Measurements from ENCODE around the gene TSPYL6. TPM values are rescaled to one million over a fixed set of nuclear protein-coding genes. Genes with fewer than 3 reads are reported as not detected.
"Not testable (repeated sequence)": the region's sequence is repeated elsewhere in the genome, so short reads cannot be mapped to it uniquely, and the experiment has no call there.

The TSPYL6 gene
- total RNA-seq, 2 experiments from 2014 or later, result not detected

- H3K27me3 Mint-ChIP-seq, result no peaks in the 10 kb centered on the region
- POLR2A ChIA-PET, result no interaction called here
- H3K4me3 Mint-ChIP-seq, result no peak overlapping the region
- no peak overlapping the region for H3K27ac Mint-ChIP-seq
- no peak for DNase-seq
- H3K36me3 Mint-ChIP-seq, result peaks cover 11% of the 10 kb centered on the region
- H3K9me3 Mint-ChIP-seq, result peaks cover 8% of the 10 kb centered on the region
- peaks cover 1% of the 10 kb centered on the region for H3K4me1 Mint-ChIP-seq
- ATAC-seq (ENCODE audit: low read depth), result no peak
Measured at GRCh38 chr2:54271189-54271588, 15.2 kb upstream of the TSPYL6 start.

- Mint-ChIP-seq H3K27ac (no peak overlapping the region), H3K4me3 (no peak overlapping the region)
- POLR2A ChIA-PET, result no interaction called here
Measured at GRCh38 chr2:54267577-54267976, 11.5 kb upstream of the TSPYL6 start.

GRCh38 chr2:54265081-54265480 is 9.1 kb upstream of the TSPYL6 start:
- H3K9me3 Mint-ChIP-seq, result peaks cover 12% of the 10 kb centered on the region
- H3K27me3 Mint-ChIP-seq; H3K4me3 Mint-ChIP-seq; POLR2A ChIA-PET; H3K27ac Mint-ChIP-seq; H3K36me3 Mint-ChIP-seq; DNase-seq; H3K4me1 Mint-ChIP-seq; ATAC-seq (ENCODE audit: low read depth): not testable (repeated sequence)

More at GRCh38 chr2:54267577-54267976, 11.5 kb upstream of the TSPYL6 start:
- H3K9me3 Mint-ChIP-seq, result peaks cover 15% of the 10 kb centered on the region
- peaks cover 4% of the 10 kb centered on the region for H3K36me3 Mint-ChIP-seq
- H3K4me1 Mint-ChIP-seq, result peaks cover 1% of the 10 kb centered on the region
- no peaks in the 10 kb centered on the region for H3K27me3 Mint-ChIP-seq
- DNase-seq (no peak), ATAC-seq (ENCODE audit: low read depth) (no peak)

- no peak overlapping the region for H3K4me3 Mint-ChIP-seq
- no peaks in the 10 kb centered on the region for H3K27me3 Mint-ChIP-seq
- POLR2A ChIA-PET, result interaction anchor here (0.5 kb wide), 1 partner anchor 668 kb away, joined by 4 read pairs; no protein-coding TSS in a partner anchor
- no peaks in the 10 kb centered on the region for H3K4me1 Mint-ChIP-seq
- no peak overlapping the region for H3K27ac Mint-ChIP-seq
- peaks cover 13% of the 10 kb centered on the region for H3K9me3 Mint-ChIP-seq
- ATAC-seq (ENCODE audit: low read depth) (no peak), DNase-seq (no peak)
- H3K36me3 Mint-ChIP-seq, result peaks cover 2% of the 10 kb centered on the region
Measured at GRCh38 chr2:54262015-54262765, 6.2 kb upstream of the TSPYL6 start.

GRCh38 chr2:54261537-54261936 is 5.5 kb upstream of the TSPYL6 start:
- H3K27ac Mint-ChIP-seq, result no peak overlapping the region
- H3K4me1 Mint-ChIP-seq, result no peaks in the 10 kb centered on the region
- H3K27me3 Mint-ChIP-seq, result no peaks in the 10 kb centered on the region
- POLR2A ChIA-PET, result no interaction called here
- ATAC-seq (ENCODE audit: low read depth), result no peak
- peaks cover 13% of the 10 kb centered on the region for H3K9me3 Mint-ChIP-seq
- peaks cover 2% of the 10 kb centered on the region for H3K36me3 Mint-ChIP-seq
- no peak overlapping the region for H3K4me3 Mint-ChIP-seq
- DNase-seq, result no peak

- POLR2A ChIA-PET, result no interaction called here
- peaks cover 2% of the 10 kb centered on the region for H3K36me3 Mint-ChIP-seq
- no peaks in the 10 kb centered on the region for H3K4me1 Mint-ChIP-seq
- no peak overlapping the region for H3K27ac Mint-ChIP-seq
- H3K27me3 Mint-ChIP-seq, result no peaks in the 10 kb centered on the region
- ATAC-seq (ENCODE audit: low read depth), result no peak
- peaks cover 13% of the 10 kb centered on the region for H3K9me3 Mint-ChIP-seq
- H3K4me3 Mint-ChIP-seq, result no peak overlapping the region
- no peak for DNase-seq
Measured at GRCh38 chr2:54260241-54260595, 4.2 kb upstream of the TSPYL6 start.

- no peaks in the 10 kb centered on the region for H3K27me3 Mint-ChIP-seq
- H3K4me3 Mint-ChIP-seq, result no peak overlapping the region
- DNase-seq, result no peak
- H3K9me3 Mint-ChIP-seq, result peaks cover 10% of the 10 kb centered on the region
- ATAC-seq (ENCODE audit: low read depth), result no peak
- no peak overlapping the region for H3K27ac Mint-ChIP-seq
- H3K36me3 Mint-ChIP-seq, result no peaks in the 10 kb centered on the region
- POLR2A ChIA-PET, result no interaction called here
- H3K4me1 Mint-ChIP-seq, result no peaks in the 10 kb centered on the region
Measured at GRCh38 chr2:54259413-54260240, 3.6 kb upstream of the TSPYL6 start.

GRCh38 chr2:54258166-54258565 is 2.1 kb upstream of the TSPYL6 start:
- no peaks in the 10 kb centered on the region for H3K27me3 Mint-ChIP-seq
- peaks cover 4% of the 10 kb centered on the region for H3K9me3 Mint-ChIP-seq
- DNase-seq (no peak), ATAC-seq (ENCODE audit: low read depth) (no peak)
- H3K4me3 Mint-ChIP-seq, result no peak overlapping the region
- no peaks in the 10 kb centered on the region for H3K4me1 Mint-ChIP-seq
- POLR2A ChIA-PET, result no interaction called here
- H3K36me3 Mint-ChIP-seq, result no peaks in the 10 kb centered on the region
- no peak overlapping the region for H3K27ac Mint-ChIP-seq

- POLR2A ChIA-PET, result no interaction called here
- H3K4me1 Mint-ChIP-seq, result no peaks in the 10 kb centered on the region
- no peaks in the 10 kb centered on the region for H3K27me3 Mint-ChIP-seq
Measured at GRCh38 chr2:54255230-54256090, 569 bp downstream of the TSPYL6 start.

GRCh38 chr2:54254180-54254579 is 1.8 kb downstream of the TSPYL6 start:
- Mint-ChIP-seq H3K36me3 (no peaks in the 10 kb centered on the region), H3K27me3 (no peaks in the 10 kb centered on the region), H3K9me3 (peaks cover 3% of the 10 kb centered on the region), H3K4me3 (no peak overlapping the region), H3K4me1 (no peaks in the 10 kb centered on the region), H3K27ac (no peak overlapping the region)
- DNase-seq, result no peak
- ATAC-seq (ENCODE audit: low read depth), result no peak
- POLR2A ChIA-PET, result no interaction called here

More at GRCh38 chr2:54255230-54256090, 569 bp downstream of the TSPYL6 start:
- H3K36me3 Mint-ChIP-seq, result no peaks in the 10 kb centered on the region
- DNase-seq, result no peak
- no peak overlapping the region for H3K27ac Mint-ChIP-seq
- ATAC-seq (ENCODE audit: low read depth), result no peak
- H3K9me3 Mint-ChIP-seq, result peaks cover 3% of the 10 kb centered on the region
- no peak overlapping the region for H3K4me3 Mint-ChIP-seq

- H3K27ac Mint-ChIP-seq, result no peak overlapping the region
- no peaks in the 10 kb centered on the region for H3K27me3 Mint-ChIP-seq
- no peak for ATAC-seq (ENCODE audit: low read depth)
- H3K9me3 Mint-ChIP-seq, result no peaks in the 10 kb centered on the region
- H3K4me3 Mint-ChIP-seq, result no peak overlapping the region
- DNase-seq, result no peak
- POLR2A ChIA-PET, result no interaction called here
- H3K4me1 Mint-ChIP-seq, result no peaks in the 10 kb centered on the region
- H3K36me3 Mint-ChIP-seq, result no peaks in the 10 kb centered on the region
Measured at GRCh38 chr2:54249629-54250028, 6.4 kb downstream of the TSPYL6 start.

- POLR2A ChIA-PET, result no interaction called here
- Mint-ChIP-seq H3K27ac (no peak overlapping the region), H3K9me3 (no peaks in the 10 kb centered on the region), H3K4me3 (no peak overlapping the region), H3K27me3 (no peaks in the 10 kb centered on the region), H3K36me3 (no peaks in the 10 kb centered on the region), H3K4me1 (no peaks in the 10 kb centered on the region)
- ATAC-seq (ENCODE audit: low read depth) (no peak), DNase-seq (no peak)
Measured at GRCh38 chr2:54247115-54247514, 8.9 kb downstream of the TSPYL6 start.
